Brain microvascular endothelial cell (primary cell): ENCODE results near the gene HIVEP2.

ENCODE experiments used
- DNase-seq: peaks from one replicate; pipeline ENCODE4 v3.0.0-alpha.2; 2020
- H3K27ac ChIP-seq: fragments of 250-450 bp; sonication (Bioruptor Pico); 2 replicates; pipeline ENCODE4 v1.5.1; 2020; ENCODE audit warnings: mild to moderate bottlenecking, moderate library complexity
- H3K27me3 ChIP-seq: fragments of 250-450 bp; sonication (Bioruptor Pico); replicated peaks from 2 replicates; pipeline ENCODE4 v1.5.1; 2020; ENCODE audit warnings: mild to moderate bottlenecking
- H3K36me3 ChIP-seq: fragments of 250-450 bp; sonication (Bioruptor Pico); replicated peaks from 2 replicates; pipeline ENCODE4 v1.5.1; 2020; ENCODE audit warnings: mild to moderate bottlenecking
- H3K4me3 ChIP-seq: 2 replicates; pipeline ENCODE4 v1.5.1; 2011; ENCODE audit warnings: low read depth, mild to moderate bottlenecking, control low read depth, low read length, moderate library complexity
- in situ Hi-C: cut with HindIII; loops from 2 replicates; pipeline ENCODE4 v1.10.0; 2017; ENCODE audit warnings: low sequenced_read_pairs, low pct_ligation_motif_present
- TF ChIP-seq, protein P1 (sequence below): IDR thresholded peaks from 2 replicates; pipeline ENCODE4 v1.5.1; 2011; ENCODE audit warnings: low read depth, mild to moderate bottlenecking, moderate library complexity, low read length, control low read depth, inconsistent platforms; ENCODE audit errors: missing control alignments

Gene HIVEP2

GRCh38 chr6:142737368-142738034 is 207.5 kb downstream of the HIVEP2 start:
- H3K27me3 ChIP-seq = no peaks in the 10 kb centered on the region
- H3K27ac ChIP-seq = no peak overlapping the region
- DNase-seq = no peak
- in situ Hi-C loops = no loop called here
- TF ChIP-seq, protein P1, sequence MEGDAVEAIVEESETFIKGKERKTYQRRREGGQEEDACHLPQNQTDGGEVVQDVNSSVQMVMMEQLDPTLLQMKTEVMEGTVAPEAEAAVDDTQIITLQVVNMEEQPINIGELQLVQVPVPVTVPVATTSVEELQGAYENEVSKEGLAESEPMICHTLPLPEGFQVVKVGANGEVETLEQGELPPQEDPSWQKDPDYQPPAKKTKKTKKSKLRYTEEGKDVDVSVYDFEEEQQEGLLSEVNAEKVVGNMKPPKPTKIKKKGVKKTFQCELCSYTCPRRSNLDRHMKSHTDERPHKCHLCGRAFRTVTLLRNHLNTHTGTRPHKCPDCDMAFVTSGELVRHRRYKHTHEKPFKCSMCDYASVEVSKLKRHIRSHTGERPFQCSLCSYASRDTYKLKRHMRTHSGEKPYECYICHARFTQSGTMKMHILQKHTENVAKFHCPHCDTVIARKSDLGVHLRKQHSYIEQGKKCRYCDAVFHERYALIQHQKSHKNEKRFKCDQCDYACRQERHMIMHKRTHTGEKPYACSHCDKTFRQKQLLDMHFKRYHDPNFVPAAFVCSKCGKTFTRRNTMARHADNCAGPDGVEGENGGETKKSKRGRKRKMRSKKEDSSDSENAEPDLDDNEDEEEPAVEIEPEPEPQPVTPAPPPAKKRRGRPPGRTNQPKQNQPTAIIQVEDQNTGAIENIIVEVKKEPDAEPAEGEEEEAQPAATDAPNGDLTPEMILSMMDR = no peak
- no peak overlapping the region for H3K4me3 ChIP-seq
- no peaks in the 10 kb centered on the region for H3K36me3 ChIP-seq

DNA sequence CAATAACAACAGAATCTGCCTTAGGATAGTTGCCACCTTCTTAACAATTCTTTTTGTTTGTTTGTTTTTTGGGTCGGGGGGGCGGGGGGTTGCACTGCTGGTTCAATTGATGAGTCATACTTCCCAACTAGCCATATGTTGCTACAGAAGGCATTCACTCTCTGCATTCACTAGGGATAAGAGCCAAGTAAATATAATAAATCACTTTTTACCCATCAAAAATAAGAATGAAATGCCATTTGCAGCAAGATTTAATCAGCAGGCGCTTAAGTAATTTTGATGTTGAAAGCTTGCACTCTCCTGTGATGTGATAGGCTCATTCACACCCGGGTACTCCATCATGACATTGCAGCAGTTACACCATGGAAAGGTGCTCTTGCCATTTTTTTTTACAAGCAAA is 209.8 kb downstream of the HIVEP2 start:
- no peaks in the 10 kb centered on the region for H3K27me3 ChIP-seq
- TF ChIP-seq, protein P1 = no peak
- no peak for DNase-seq
- in situ Hi-C loops = no loop called here
- no peak overlapping the region for H3K27ac ChIP-seq
- no peak overlapping the region for H3K4me3 ChIP-seq
- no peaks in the 10 kb centered on the region for H3K36me3 ChIP-seq

GRCh38 chr6:142732790-142733189 is 212.2 kb downstream of the HIVEP2 start:
- H3K27me3 ChIP-seq = no peaks in the 10 kb centered on the region
- TF ChIP-seq, protein P1 = no peak
- no peak for DNase-seq
- no peaks in the 10 kb centered on the region for H3K36me3 ChIP-seq
- no peak overlapping the region for H3K27ac ChIP-seq
- no peak overlapping the region for H3K4me3 ChIP-seq
- in situ Hi-C loops = no loop called here

DNA sequence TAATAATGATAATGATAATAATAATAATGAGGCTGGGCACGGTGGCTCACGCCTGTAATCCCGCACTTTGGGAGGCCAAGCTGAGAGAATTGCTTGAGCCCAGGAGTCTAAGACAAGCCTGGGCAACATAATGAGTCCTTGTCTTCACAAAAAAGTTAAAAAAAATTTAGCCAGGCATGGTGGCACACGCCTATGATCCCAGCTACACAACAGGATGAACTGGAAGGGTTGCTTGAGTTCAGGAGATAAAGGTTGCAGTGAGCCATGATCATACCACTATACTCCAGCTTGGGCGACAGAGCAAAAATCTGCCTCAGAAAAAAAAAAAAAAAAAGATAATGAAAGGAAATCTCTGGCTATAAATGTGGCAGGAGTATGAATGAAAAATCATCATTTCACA is 213.4 kb downstream of the HIVEP2 start:
- Histone ChIP-seq H3K36me3 (no peaks in the 10 kb centered on the region), H3K27ac (no peak overlapping the region), H3K27me3 (no peaks in the 10 kb centered on the region), H3K4me3 (no peak overlapping the region)
- TF ChIP-seq, protein P1 = no peak
- in situ Hi-C loops = no loop called here
- no peak for DNase-seq

GRCh38 chr6:142729618-142730017 is 215.4 kb downstream of the HIVEP2 start:
- in situ Hi-C loops = no loop called here
- Histone ChIP-seq H3K27ac (peak overlapping the region; percentile 62), H3K36me3 (no peaks in the 10 kb centered on the region), H3K27me3 (no peaks in the 10 kb centered on the region), H3K4me3 (no peak overlapping the region)
- DNase-seq = no peak
- TF ChIP-seq, protein P1 = no peak
